SK-N-SH (cell line): ENCODE data around the gene CYFIP2. TPM values are rescaled to one million over a fixed set of nuclear protein-coding genes. Genes with fewer than 3 reads are reported as not detected.

Experiments used
- CTCF ChIA-PET: fragments of 300-600, 350-600 bp; formaldehyde crosslinking; extraction: SDS; loops from one replicate; lab custom pipeline; 2021; lab: Yijun Ruan, JAX
- POLR2A ChIA-PET: fragments of 350-600 bp; sonication (Branson Sonifier 250); formaldehyde crosslinking; extraction: SDS; loops from one replicate; lab custom pipeline; 2020; ENCODE audit warnings: antibody characterized with exemption, inconsistent platforms; lab: Yijun Ruan, JAX
- DNase-seq: peaks from one replicate; pipeline ENCODE4 v3.0.0; 2012
- H2AFZ ChIP-seq: fragments of 200-600 bp; sonication (generic); 2 replicates; pipeline ENCODE4 v1.8.1; 2016; ENCODE audit warnings: antibody characterized with exemption, mild to moderate bottlenecking, low read depth
- H3F3A ChIP-seq: fragments of 200-600 bp; sonication (generic); replicated peaks from 2 replicates; pipeline ENCODE3; 2016; ENCODE audit warnings: antibody characterized with exemption, mild to moderate bottlenecking; ENCODE audit not compliant: insufficient read depth
- H3K27ac ChIP-seq, 2 experiments: fragments of 200-500 bp in 1 of 2; fragments of 200-600 bp in 1 of 2; sonication (Bioruptor generic) in 1 of 2; sonication (generic), shearing (Covaris generic) in 1 of 2; 2 replicates each; pipeline versions ENCODE4 v1.5.1 to v1.6.1; 2014 to 2016; ENCODE audit warnings: low read depth in 2 of 2, inconsistent platforms in 1 of 2, low read length in 1 of 2, mild to moderate bottlenecking in 1 of 2, mixed read lengths in 1 of 2
- H3K27me3 ChIP-seq: fragments of 200-600 bp; sonication (generic), shearing (Covaris generic); 2 replicates; pipeline ENCODE4 v1.6.1; 2016; ENCODE audit warnings: mixed run types; ENCODE audit not compliant: insufficient read depth
- H3K36me3 ChIP-seq, 2 experiments: fragments of 200-500 bp in 1 of 2; fragments of 200-600 bp in 1 of 2; sonication (Bioruptor generic) in 1 of 2; sonication (generic) in 1 of 2; replicated peaks in 1 of 2; 2 replicates each; pipeline versions ENCODE3 to v1.5.1; 2014 to 2016; ENCODE audit warnings: low read length in 1 of 2, mild to moderate bottlenecking in 1 of 2; ENCODE audit not compliant: insufficient read depth in 2 of 2, control insufficient read depth in 1 of 2
- H3K4me1 ChIP-seq, 2 experiments: fragments of 200-500 bp in 1 of 2; fragments of 200-600 bp in 1 of 2; sonication (Bioruptor generic) in 1 of 2; sonication (generic), shearing (Covaris generic) in 1 of 2; 2 replicates each; pipeline versions ENCODE4 v1.5.1 to v1.6.1; 2014 to 2016; ENCODE audit warnings: low read depth in 1 of 2, low read length in 1 of 2, mixed run types in 1 of 2; ENCODE audit not compliant: insufficient read depth in 2 of 2, control insufficient read depth in 1 of 2
- H3K4me2 ChIP-seq: fragments of 200-600 bp; sonication (generic), shearing (Covaris generic); 2 replicates; pipeline ENCODE4 v1.6.1; 2017; ENCODE audit warnings: mixed run types
- H3K4me3 ChIP-seq, 2 experiments: fragments of 200-500 bp in 1 of 2; fragments of 200-600 bp in 1 of 2; sonication (Bioruptor generic) in 1 of 2; sonication (generic), shearing (Covaris generic) in 1 of 2; 2 replicates each; pipeline versions ENCODE4 v1.5.1 to v1.8.1; 2014 to 2016; ENCODE audit warnings: low read depth in 2 of 2, inconsistent platforms in 1 of 2, low read length in 1 of 2, mild to moderate bottlenecking in 1 of 2, mixed read lengths in 1 of 2, moderate library complexity in 1 of 2
- H3K79me2 ChIP-seq: fragments of 200-600 bp; sonication (generic); 2 replicates; pipeline ENCODE4 v1.8.1; 2017; ENCODE audit warnings: mild to moderate bottlenecking; ENCODE audit not compliant: insufficient read depth
- H3K9ac ChIP-seq: fragments of 200-600 bp; sonication (generic); 2 replicates; pipeline ENCODE4 v1.6.1; 2017; ENCODE audit warnings: mixed run types
- H3K9me2 ChIP-seq: fragments of 200-600 bp; sonication (generic); 2 replicates; pipeline ENCODE4 v1.6.1; 2017; ENCODE audit warnings: mixed run types
- H3K9me3 ChIP-seq: fragments of 200-600 bp; sonication (generic); 2 replicates; pipeline ENCODE4 v1.6.1; 2017; ENCODE audit warnings: mixed run types, mild to moderate bottlenecking, moderate library complexity
- H4K20me1 ChIP-seq: fragments of 200-600 bp; sonication (generic); 2 replicates; pipeline ENCODE4 v1.6.1; 2017; ENCODE audit warnings: mild to moderate bottlenecking, mixed run types; ENCODE audit not compliant: insufficient read depth
- CHD2 ChIP-seq: fragments of 150-350 bp; IDR thresholded peaks from 2 replicates; pipeline ENCODE4 v1.6.1; 2018; ENCODE audit warnings: low read length; ENCODE audit not compliant: partially characterized antibody
- EZH2phosphoT487 ChIP-seq: fragments of 200-600 bp; sonication (generic); IDR thresholded peaks from 2 replicates; pipeline ENCODE4 v1.6.1; 2017; ENCODE audit warnings: low read depth, mixed run types, mild to moderate bottlenecking, antibody characterized with exemption, moderate library complexity, borderline replicate concordance
- FOXM1 ChIP-seq: IDR thresholded peaks from 2 replicates; pipeline ENCODE4 v1.4.0; 2012; ENCODE audit warnings: low read depth, mild to moderate bottlenecking
- GABPA ChIP-seq: IDR thresholded peaks from 2 replicates; pipeline ENCODE4 v1.4.0; 2012; ENCODE audit warnings: low read depth, mild to moderate bottlenecking
- GATA2 ChIP-seq: sonication (generic); formaldehyde crosslinking; IDR thresholded peaks from 2 replicates; pipeline ENCODE4 v1.5.0; 2020; ENCODE audit warnings: mild to moderate bottlenecking, missing genetic modification reagents
- MXI1 ChIP-seq: IDR thresholded peaks from 2 replicates; pipeline ENCODE4 v1.6.1; 2012; ENCODE audit warnings: mild to moderate bottlenecking, low read depth, low read length, improper control_type of control experiment
- RFX5 ChIP-seq: IDR thresholded peaks from 2 replicates; pipeline ENCODE4 v1.6.1; 2012; ENCODE audit warnings: mild to moderate bottlenecking, improper control_type of control experiment, low read length
- SIN3A ChIP-seq: IDR thresholded peaks from 2 replicates; pipeline ENCODE4 v1.6.1; 2012; ENCODE audit warnings: low read depth, mild to moderate bottlenecking, low read length, moderate library complexity, borderline replicate concordance
- SMC3 ChIP-seq: IDR thresholded peaks from 2 replicates; pipeline ENCODE4 v1.6.1; 2012; ENCODE audit warnings: low read depth, low read length, improper control_type of control experiment
- TCF12 ChIP-seq: IDR thresholded peaks from 2 replicates; pipeline ENCODE4 v1.4.0; 2012
- TEAD4 ChIP-seq: IDR thresholded peaks from 2 replicates; pipeline ENCODE4 v1.4.0; 2012; ENCODE audit warnings: mild to moderate bottlenecking, borderline replicate concordance; ENCODE audit not compliant: insufficient read depth
- USF1 ChIP-seq: IDR thresholded peaks from 2 replicates; pipeline ENCODE4 v1.4.0; 2012; ENCODE audit warnings: low read depth, borderline replicate concordance
- WGBS: methylation state at CpG from one replicate; pipeline ENCODE4 v1.1.6; 2017; ENCODE audit warnings: low lambda C conversion rate; 5-methylcytosine and 5-hydroxymethylcytosine counted together
- polyA plus RNA-seq, 3 experiments: library from polyadenylated mRNA; depleted of rRNA; stranded (reverse); fragments of >200 nt; gene quantifications; 2 replicates each; pipeline ENCODE4 v1.2.3, GENCODE V29; 2012
- TF ChIP-seq, protein P1 (sequence below): IDR thresholded peaks from 2 replicates; pipeline ENCODE4 v1.6.1; 2012; ENCODE audit warnings: mild to moderate bottlenecking, low read depth, low read length, moderate library complexity
- TF ChIP-seq, protein P2 (sequence below): IDR thresholded peaks from 2 replicates; pipeline ENCODE4 v1.4.0; 2012; ENCODE audit warnings: low read depth, borderline replicate concordance

CYFIP2 gene
- polyA plus RNA-seq, 1 of the 3 experiments (the other 2 are of a cell fraction), result 20.1 TPM

DNA sequence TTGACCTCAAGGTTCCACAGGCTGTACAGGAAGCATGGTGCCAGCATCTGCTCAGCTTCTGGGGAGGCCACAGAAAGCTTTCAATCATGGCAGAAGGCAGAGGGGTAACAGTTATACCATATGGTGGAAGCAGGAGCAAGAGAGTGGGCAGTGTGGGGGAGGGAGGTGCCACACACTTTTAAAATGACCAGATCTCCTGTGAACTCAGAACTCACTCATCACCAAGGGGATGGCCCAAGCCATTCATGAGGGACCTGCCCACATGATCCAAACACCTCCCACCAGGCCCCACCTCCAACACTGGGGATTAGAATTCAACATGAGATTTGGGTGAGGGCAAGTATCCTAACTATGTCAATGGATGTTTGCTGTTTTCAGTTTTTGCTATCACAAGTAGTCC, 16.2 kb downstream of the CYFIP2 start:
- DNase-seq, result no peak
- no peak for TF ChIP-seq MXI1
- TF ChIP-seq GABPA, result no peak
- TF ChIP-seq TEAD4, result no peak
- no peak for TF ChIP-seq GATA2
- TF ChIP-seq, protein P1, sequence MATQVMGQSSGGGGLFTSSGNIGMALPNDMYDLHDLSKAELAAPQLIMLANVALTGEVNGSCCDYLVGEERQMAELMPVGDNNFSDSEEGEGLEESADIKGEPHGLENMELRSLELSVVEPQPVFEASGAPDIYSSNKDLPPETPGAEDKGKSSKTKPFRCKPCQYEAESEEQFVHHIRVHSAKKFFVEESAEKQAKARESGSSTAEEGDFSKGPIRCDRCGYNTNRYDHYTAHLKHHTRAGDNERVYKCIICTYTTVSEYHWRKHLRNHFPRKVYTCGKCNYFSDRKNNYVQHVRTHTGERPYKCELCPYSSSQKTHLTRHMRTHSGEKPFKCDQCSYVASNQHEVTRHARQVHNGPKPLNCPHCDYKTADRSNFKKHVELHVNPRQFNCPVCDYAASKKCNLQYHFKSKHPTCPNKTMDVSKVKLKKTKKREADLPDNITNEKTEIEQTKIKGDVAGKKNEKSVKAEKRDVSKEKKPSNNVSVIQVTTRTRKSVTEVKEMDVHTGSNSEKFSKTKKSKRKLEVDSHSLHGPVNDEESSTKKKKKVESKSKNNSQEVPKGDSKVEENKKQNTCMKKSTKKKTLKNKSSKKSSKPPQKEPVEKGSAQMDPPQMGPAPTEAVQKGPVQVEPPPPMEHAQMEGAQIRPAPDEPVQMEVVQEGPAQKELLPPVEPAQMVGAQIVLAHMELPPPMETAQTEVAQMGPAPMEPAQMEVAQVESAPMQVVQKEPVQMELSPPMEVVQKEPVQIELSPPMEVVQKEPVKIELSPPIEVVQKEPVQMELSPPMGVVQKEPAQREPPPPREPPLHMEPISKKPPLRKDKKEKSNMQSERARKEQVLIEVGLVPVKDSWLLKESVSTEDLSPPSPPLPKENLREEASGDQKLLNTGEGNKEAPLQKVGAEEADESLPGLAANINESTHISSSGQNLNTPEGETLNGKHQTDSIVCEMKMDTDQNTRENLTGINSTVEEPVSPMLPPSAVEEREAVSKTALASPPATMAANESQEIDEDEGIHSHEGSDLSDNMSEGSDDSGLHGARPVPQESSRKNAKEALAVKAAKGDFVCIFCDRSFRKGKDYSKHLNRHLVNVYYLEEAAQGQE, result no peak
- no peak for TF ChIP-seq USF1
- no peak for TF ChIP-seq EZH2phosphoT487
- H3K9ac ChIP-seq, result no peak overlapping the region
- H3K9me3 ChIP-seq, result no peaks in the 10 kb centered on the region
- H3K4me3 ChIP-seq, result no peak overlapping the region
- peaks cover 16% of the 10 kb centered on the region for H3K79me2 ChIP-seq
- H3K27ac ChIP-seq, result no peak overlapping the region
- peaks cover 7 to 9% of the 10 kb centered on the region in 2 experiments; a peak in 3 of 4 replicates for H3K4me1 ChIP-seq
- no peak overlapping the region for H2AFZ ChIP-seq
- H3K4me2 ChIP-seq, result no peak overlapping the region
- no peaks in the 10 kb centered on the region for H3K9me2 ChIP-seq
- peaks cover 5% of the 10 kb centered on the region for H3F3A ChIP-seq
- ChIA-PET POLR2A (no interaction called here), CTCF (no interaction called here)
- no peaks in the 10 kb centered on the region; the same call in 1 of the 2 replicates for H4K20me1 ChIP-seq
- H3K36me3 ChIP-seq, result peaks cover 0 to 13% of the 10 kb centered on the region in 2 experiments
- H3K27me3 ChIP-seq, result no peaks in the 10 kb centered on the region

- no peaks in the 10 kb centered on the region for H3K27me3 ChIP-seq
- no peaks in the 10 kb centered on the region for H3K9me3 ChIP-seq
- H3K4me3 ChIP-seq, result no peak overlapping the region
- POLR2A ChIA-PET, result no interaction called here
- 100% methylated on average over 1 of the region's 3 CpGs for WGBS
- no peaks in the 10 kb centered on the region for H3K9me2 ChIP-seq
- no peak for DNase-seq
- no peaks in the 10 kb centered on the region; the same call in 1 of the 2 replicates for H4K20me1 ChIP-seq
- no peak overlapping the region for H3K9ac ChIP-seq
- peaks cover 5% of the 10 kb centered on the region for H3F3A ChIP-seq
- peaks cover 12% of the 10 kb centered on the region for H3K79me2 ChIP-seq
- no peak overlapping the region for H3K4me2 ChIP-seq
- H3K4me1 ChIP-seq, result peaks cover 7 to 9% of the 10 kb centered on the region in 2 experiments; a peak in 3 of 4 replicates
- TF ChIP-seq USF1, result no peak
- TF ChIP-seq SMC3, result no peak
- no peak for TF ChIP-seq RFX5
- no peak for TF ChIP-seq TEAD4
- TF ChIP-seq, protein P2, sequence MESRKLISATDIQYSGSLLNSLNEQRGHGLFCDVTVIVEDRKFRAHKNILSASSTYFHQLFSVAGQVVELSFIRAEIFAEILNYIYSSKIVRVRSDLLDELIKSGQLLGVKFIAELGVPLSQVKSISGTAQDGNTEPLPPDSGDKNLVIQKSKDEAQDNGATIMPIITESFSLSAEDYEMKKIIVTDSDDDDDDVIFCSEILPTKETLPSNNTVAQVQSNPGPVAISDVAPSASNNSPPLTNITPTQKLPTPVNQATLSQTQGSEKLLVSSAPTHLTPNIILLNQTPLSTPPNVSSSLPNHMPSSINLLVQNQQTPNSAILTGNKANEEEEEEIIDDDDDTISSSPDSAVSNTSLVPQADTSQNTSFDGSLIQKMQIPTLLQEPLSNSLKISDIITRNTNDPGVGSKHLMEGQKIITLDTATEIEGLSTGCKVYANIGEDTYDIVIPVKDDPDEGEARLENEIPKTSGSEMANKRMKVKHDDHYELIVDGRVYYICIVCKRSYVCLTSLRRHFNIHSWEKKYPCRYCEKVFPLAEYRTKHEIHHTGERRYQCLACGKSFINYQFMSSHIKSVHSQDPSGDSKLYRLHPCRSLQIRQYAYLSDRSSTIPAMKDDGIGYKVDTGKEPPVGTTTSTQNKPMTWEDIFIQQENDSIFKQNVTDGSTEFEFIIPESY, result no peak
- TF ChIP-seq TCF12, result no peak
- no peak for TF ChIP-seq FOXM1
- no peak for TF ChIP-seq CHD2
- TF ChIP-seq SIN3A, result no peak
- H3K36me3 ChIP-seq, result peaks cover 5 to 17% of the 10 kb centered on the region in 2 experiments
- H3K27ac ChIP-seq, result no peak overlapping the region
- CTCF ChIA-PET, result interaction anchor here (0.7 to 1.4 kb wide), 3 partner anchors 11 to 140 kb away, joined by 3 to 4 read pairs (median 3); no protein-coding TSS in a partner anchor
- H2AFZ ChIP-seq, result no peak overlapping the region
Measured at GRCh38 chr5:157283434-157283833, 17.5 kb downstream of the CYFIP2 start.
